ENCODE measurements around the gene RBFOX1.

RBFOX1 gene

DNA sequence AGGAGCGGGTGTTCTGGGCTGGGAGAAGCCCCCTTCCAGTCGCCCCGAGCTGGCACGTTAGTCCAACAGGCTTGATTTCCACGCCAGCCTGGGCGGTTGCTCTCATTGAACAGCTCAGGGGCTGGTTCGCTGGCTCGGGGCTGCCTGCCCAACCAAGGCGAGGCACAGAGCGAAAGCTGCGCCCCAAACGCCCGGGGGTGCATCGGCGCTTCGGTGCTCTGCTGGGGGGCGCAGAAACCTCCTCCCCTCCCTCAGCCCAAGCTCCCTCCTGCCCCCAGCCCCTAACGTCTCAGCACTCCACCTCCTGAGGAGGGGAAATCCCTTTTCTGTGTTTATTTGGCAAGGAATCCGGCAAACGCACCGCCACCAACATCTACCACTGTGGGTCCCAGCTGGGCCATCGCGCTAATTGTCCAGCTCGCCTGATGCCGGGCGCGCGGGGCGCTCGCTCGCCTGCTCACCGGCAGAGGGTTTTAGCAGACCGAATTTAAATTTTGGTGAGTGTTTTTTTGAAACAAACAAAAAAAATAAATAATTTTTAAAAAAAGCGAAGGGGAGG lies 29.5 kb upstream of the RBFOX1 start:
- Histone ChIP-seq H3K79me2 (ENCODE audit: insufficient read depth, low read length) (no peaks in the 10 kb centered on the region), H3F3A (ENCODE audit: low read depth) (no peaks in the 10 kb centered on the region), H3K9me3 (ENCODE audit: insufficient read depth, low read depth, low read length) (no peaks in the 10 kb centered on the region), H3K27me3 (ENCODE audit: insufficient read depth, low read length, poor library complexity, severe bottlenecking) (no peaks in the 10 kb centered on the region), H2AFZ (ENCODE audit: low read length) (no peak overlapping the region), H4K20me1 (ENCODE audit: insufficient read depth, low read length, poor library complexity, severe bottlenecking) (no peaks in the 10 kb centered on the region), H3K9ac (ENCODE audit: low read depth, low read length, poor library complexity, severe bottlenecking) (no peak overlapping the region), H3K36me3 (ENCODE audit: insufficient read depth, low read length) (no peaks in the 10 kb centered on the region), H3K4me1 (ENCODE audit: insufficient read depth, low read length, poor library complexity, severe bottlenecking) (no peaks in the 10 kb centered on the region), H3K4me2 (ENCODE audit: low read depth, low read length, poor library complexity, severe bottlenecking) (no peak overlapping the region), H3K9me2 (replicated peaks; ENCODE audit: low read depth, low read length) (no peaks in the 10 kb centered on the region), H3K4me3 (ENCODE audit: low read length, poor library complexity, severe bottlenecking) (no peak overlapping the region)
- TF ChIP-seq, protein P1, sequence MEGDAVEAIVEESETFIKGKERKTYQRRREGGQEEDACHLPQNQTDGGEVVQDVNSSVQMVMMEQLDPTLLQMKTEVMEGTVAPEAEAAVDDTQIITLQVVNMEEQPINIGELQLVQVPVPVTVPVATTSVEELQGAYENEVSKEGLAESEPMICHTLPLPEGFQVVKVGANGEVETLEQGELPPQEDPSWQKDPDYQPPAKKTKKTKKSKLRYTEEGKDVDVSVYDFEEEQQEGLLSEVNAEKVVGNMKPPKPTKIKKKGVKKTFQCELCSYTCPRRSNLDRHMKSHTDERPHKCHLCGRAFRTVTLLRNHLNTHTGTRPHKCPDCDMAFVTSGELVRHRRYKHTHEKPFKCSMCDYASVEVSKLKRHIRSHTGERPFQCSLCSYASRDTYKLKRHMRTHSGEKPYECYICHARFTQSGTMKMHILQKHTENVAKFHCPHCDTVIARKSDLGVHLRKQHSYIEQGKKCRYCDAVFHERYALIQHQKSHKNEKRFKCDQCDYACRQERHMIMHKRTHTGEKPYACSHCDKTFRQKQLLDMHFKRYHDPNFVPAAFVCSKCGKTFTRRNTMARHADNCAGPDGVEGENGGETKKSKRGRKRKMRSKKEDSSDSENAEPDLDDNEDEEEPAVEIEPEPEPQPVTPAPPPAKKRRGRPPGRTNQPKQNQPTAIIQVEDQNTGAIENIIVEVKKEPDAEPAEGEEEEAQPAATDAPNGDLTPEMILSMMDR (conservative IDR thresholded peaks at IDR 0.05; ENCODE audit: low read length) = no peak
- TF ChIP-seq EZH2phosphoT487 (IDR thresholded peaks at IDR 0.05; ENCODE audit: borderline replicate concordance) = no peak

DNA sequence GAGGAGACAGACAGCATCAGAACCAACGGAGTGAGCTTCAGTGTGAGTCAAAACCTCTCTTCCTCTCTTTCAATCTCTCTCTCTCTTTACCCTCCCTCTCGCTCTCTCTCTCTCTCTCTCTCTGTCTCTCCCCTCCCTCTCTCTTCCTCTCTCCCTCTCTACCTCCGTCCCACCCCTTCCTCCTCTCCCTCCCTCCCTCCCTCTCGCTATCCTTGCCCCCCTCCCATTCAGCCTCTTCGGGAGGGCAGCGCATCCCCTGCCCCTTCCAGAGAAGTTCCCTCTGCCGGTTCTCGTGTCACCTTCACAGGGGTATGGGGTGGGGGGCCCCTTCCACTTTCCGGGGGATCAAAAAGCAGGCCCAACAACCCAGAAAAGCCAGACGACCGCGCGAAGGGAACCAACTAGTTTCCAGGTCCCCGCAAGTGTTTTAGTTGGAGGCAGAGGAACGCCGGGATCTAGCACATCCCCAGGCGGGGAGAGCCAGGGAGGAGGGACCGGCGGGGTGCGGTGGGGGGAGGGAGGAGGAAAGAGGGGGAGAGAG lies 28.9 kb upstream of the RBFOX1 start:
- H3K9me3 ChIP-seq (ENCODE audit: insufficient read depth, low read depth, low read length) = no peaks in the 10 kb centered on the region
- no peaks in the 10 kb centered on the region for H3F3A ChIP-seq (ENCODE audit: low read depth)
- H3K4me3 ChIP-seq (ENCODE audit: low read length, poor library complexity, severe bottlenecking) = no peak overlapping the region
- H4K20me1 ChIP-seq (ENCODE audit: insufficient read depth, low read length, poor library complexity, severe bottlenecking) = no peaks in the 10 kb centered on the region
- H3K4me2 ChIP-seq (ENCODE audit: low read depth, low read length, poor library complexity, severe bottlenecking) = no peak overlapping the region
- H3K79me2 ChIP-seq (ENCODE audit: insufficient read depth, low read length) = no peaks in the 10 kb centered on the region
- TF ChIP-seq, protein P1 (conservative IDR thresholded peaks at IDR 0.05; ENCODE audit: low read length) = no peak
- no peak for TF ChIP-seq EZH2phosphoT487 (IDR thresholded peaks at IDR 0.05; ENCODE audit: borderline replicate concordance)
- H2AFZ ChIP-seq (ENCODE audit: low read length) = no peak overlapping the region
- H3K36me3 ChIP-seq (ENCODE audit: insufficient read depth, low read length) = no peaks in the 10 kb centered on the region
- no peaks in the 10 kb centered on the region for H3K4me1 ChIP-seq (ENCODE audit: insufficient read depth, low read length, poor library complexity, severe bottlenecking)
- H3K9me2 ChIP-seq (replicated peaks; ENCODE audit: low read depth, low read length) = no peaks in the 10 kb centered on the region
- no peaks in the 10 kb centered on the region for H3K27me3 ChIP-seq (ENCODE audit: insufficient read depth, low read length, poor library complexity, severe bottlenecking)
- no peak overlapping the region for H3K9ac ChIP-seq (ENCODE audit: low read depth, low read length, poor library complexity, severe bottlenecking)

DNA sequence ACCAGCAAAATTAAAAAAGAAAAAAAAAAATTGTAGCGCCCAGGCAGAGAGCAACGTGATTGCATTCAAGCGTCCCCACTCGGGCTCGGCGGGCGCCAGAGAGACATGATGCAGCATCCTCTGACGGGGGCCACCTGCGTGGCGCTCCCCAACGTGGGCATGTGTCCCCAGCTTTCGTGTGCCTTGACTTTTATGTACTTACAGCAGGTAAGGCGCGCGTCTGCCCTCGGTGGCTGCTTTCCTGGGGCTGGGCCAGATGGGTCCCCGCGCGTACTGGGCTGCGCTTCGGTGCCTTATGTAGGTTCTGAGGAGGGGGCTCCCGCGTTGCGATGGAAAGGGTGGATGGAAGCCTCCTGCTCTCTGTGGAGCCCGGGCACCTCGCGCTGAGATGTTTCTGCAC lies 28.4 kb upstream of the RBFOX1 start:
- no peak overlapping the region for H3K4me3 ChIP-seq (ENCODE audit: low read length, poor library complexity, severe bottlenecking)
- H4K20me1 ChIP-seq (ENCODE audit: insufficient read depth, low read length, poor library complexity, severe bottlenecking) = no peaks in the 10 kb centered on the region
- no peaks in the 10 kb centered on the region for H3K27me3 ChIP-seq (ENCODE audit: insufficient read depth, low read length, poor library complexity, severe bottlenecking)
- no peaks in the 10 kb centered on the region for H3K79me2 ChIP-seq (ENCODE audit: insufficient read depth, low read length)
- no peaks in the 10 kb centered on the region for H3K36me3 ChIP-seq (ENCODE audit: insufficient read depth, low read length)
- TF ChIP-seq EZH2phosphoT487 (IDR thresholded peaks at IDR 0.05; ENCODE audit: borderline replicate concordance) = no peak
- TF ChIP-seq, protein P1 (conservative IDR thresholded peaks at IDR 0.05; ENCODE audit: low read length) = no peak
- H3K9me2 ChIP-seq (replicated peaks; ENCODE audit: low read depth, low read length) = no peaks in the 10 kb centered on the region
- no peaks in the 10 kb centered on the region for H3K4me1 ChIP-seq (ENCODE audit: insufficient read depth, low read length, poor library complexity, severe bottlenecking)
- H3F3A ChIP-seq (ENCODE audit: low read depth) = no peaks in the 10 kb centered on the region
- H3K9ac ChIP-seq (ENCODE audit: low read depth, low read length, poor library complexity, severe bottlenecking) = no peak overlapping the region
- H2AFZ ChIP-seq (ENCODE audit: low read length) = no peak overlapping the region
- H3K4me2 ChIP-seq (ENCODE audit: low read depth, low read length, poor library complexity, severe bottlenecking) = no peak overlapping the region
- no peaks in the 10 kb centered on the region for H3K9me3 ChIP-seq (ENCODE audit: insufficient read depth, low read depth, low read length)
